Stimulated activated memory B cell treated with anti-CD40 and anti-IgM and Interleukin-4, amounts not matched to agents 10 μg/mL and 1 μg/mL and 100 μg/mL, for 72 hours (primary cell): ENCODE measurements around the gene DLG5.

Source experiments
- ATAC-seq: fragments of 150-1000 bp; cut with Tn5 transposase; 2 replicates; pipeline ENCODE4 v1.10.0; 2021
- H3K27ac Mint-ChIP-seq: one replicate; pipeline ENCODE4 v1.8.0; 2022; ENCODE audit warnings: mild to moderate bottlenecking, mixed read lengths
- H3K27me3 Mint-ChIP-seq: one replicate; pipeline ENCODE4 v1.8.0; 2022; ENCODE audit warnings: mixed read lengths
- H3K36me3 Mint-ChIP-seq: one replicate; pipeline ENCODE4 v1.8.0; 2022; ENCODE audit warnings: mixed read lengths
- H3K4me1 Mint-ChIP-seq: one replicate; pipeline ENCODE4 v1.8.0; 2022; ENCODE audit warnings: mixed read lengths
- H3K4me3 Mint-ChIP-seq: one replicate; pipeline ENCODE4 v1.8.0; 2022; ENCODE audit warnings: mild to moderate bottlenecking, moderate library complexity, mixed read lengths
- H3K9me3 Mint-ChIP-seq: one replicate; pipeline ENCODE4 v1.8.0; 2022; ENCODE audit warnings: mixed read lengths

The DLG5 gene

DNA sequence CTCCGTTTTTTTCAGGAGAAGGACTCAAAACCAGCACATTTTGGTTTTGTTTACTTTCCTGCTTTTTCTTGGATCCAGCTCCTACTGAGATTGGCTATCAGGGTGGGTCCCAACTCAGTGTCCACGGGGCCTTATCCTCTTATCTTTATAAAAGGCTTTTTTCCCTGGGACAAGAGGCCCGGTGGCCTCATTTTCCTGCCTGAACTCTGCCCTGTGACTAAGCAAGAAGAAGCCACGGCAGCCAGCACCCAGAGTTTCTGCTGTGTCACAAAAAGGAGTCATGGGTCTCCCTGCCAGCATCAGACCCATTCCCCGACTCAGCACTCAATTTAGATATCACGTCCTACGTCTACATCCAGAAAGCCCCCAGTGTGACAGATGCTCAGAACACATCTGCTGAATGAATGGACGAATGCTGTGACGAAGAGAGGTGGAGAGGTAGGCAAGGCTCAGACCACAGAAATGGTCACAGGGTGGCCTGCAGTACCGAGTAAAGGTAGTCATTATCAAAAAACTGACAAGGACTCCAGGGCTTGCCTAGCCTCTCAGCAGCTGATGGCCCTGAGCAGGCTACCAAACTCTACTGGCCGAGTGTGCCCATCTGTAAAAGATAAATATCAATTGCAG, 16.7 kb downstream of the DLG5 start:
- H3K27ac Mint-ChIP-seq = no peak overlapping the region
- no peak for ATAC-seq
- peaks cover 47% of the 10 kb centered on the region for H3K27me3 Mint-ChIP-seq
- no peaks in the 10 kb centered on the region for H3K9me3 Mint-ChIP-seq
- H3K36me3 Mint-ChIP-seq = no peaks in the 10 kb centered on the region
- H3K4me3 Mint-ChIP-seq = no peak overlapping the region
- H3K4me1 Mint-ChIP-seq = no peaks in the 10 kb centered on the region

GRCh38 chr10:77909021-77909748, 17.4 kb downstream of the DLG5 start:
- Mint-ChIP-seq H3K4me3 (no peak overlapping the region), H3K27ac (no peak overlapping the region), H3K4me1 (peaks cover 4% of the 10 kb centered on the region), H3K27me3 (peaks cover 40% of the 10 kb centered on the region), H3K36me3 (no peaks in the 10 kb centered on the region), H3K9me3 (no peaks in the 10 kb centered on the region)
- ATAC-seq = no peak

- ATAC-seq = peak; percentile 56
- H3K27ac Mint-ChIP-seq = no peak overlapping the region
- H3K27me3 Mint-ChIP-seq = peaks cover 40% of the 10 kb centered on the region
- H3K4me1 Mint-ChIP-seq = peaks cover 7% of the 10 kb centered on the region
- H3K4me3 Mint-ChIP-seq = no peak overlapping the region
- H3K36me3 Mint-ChIP-seq = no peaks in the 10 kb centered on the region
- H3K9me3 Mint-ChIP-seq = no peaks in the 10 kb centered on the region
Measured at GRCh38 chr10:77907900-77908717, 18.4 kb downstream of the DLG5 start.

DNA sequence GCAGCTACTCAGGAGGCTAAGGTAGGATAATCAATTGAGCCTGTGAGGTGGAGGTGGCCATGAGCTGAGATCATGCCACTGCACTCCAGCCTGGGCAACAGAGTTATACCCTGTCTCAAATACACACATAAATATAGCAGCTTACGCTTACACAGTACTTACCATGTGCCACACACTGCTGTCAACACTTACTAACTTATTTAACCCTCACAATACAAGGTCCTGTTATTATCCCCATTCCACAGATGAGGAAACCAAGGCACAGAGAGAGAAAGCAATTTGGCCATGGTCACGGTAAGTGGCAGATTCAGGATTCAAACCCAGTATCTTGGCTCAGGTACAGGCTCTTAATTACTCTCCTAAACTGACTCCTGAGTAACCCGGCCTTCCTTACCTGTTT, 19.1 kb downstream of the DLG5 start:
- Mint-ChIP-seq H3K4me3 (no peak overlapping the region), H3K4me1 (peaks cover 7% of the 10 kb centered on the region), H3K27me3 (peaks cover 40% of the 10 kb centered on the region), H3K36me3 (no peaks in the 10 kb centered on the region), H3K9me3 (no peaks in the 10 kb centered on the region), H3K27ac (no peak overlapping the region)
- no peak for ATAC-seq

DNA sequence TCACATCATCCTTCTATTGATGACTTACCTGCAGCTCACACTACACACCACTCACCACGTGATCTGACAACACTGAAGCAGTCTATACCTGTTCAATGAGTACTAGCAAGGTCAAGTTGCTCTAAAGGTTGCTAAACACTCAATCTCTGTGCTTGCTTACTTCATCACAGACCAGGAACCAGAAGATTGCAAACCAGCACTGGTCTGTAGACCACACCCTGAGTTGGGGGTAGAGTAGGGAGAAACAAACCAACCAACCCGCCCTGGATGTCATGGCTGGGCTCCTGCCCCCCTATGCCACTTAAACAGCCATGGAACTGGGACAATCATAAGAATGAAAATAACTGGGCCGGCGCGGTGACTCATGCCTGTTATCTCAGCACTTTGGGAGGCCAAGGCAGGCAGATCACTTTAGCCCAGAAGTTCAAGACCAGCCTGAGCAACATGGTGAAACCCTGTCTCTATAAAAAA, 19.6 kb downstream of the DLG5 start:
- no peak for ATAC-seq
- Mint-ChIP-seq H3K4me1 (peaks cover 7% of the 10 kb centered on the region), H3K27me3 (peaks cover 42% of the 10 kb centered on the region), H3K27ac (no peak overlapping the region), H3K36me3 (no peaks in the 10 kb centered on the region), H3K9me3 (no peaks in the 10 kb centered on the region), H3K4me3 (no peak overlapping the region)

GRCh38 chr10:77905781-77906180, 20.8 kb downstream of the DLG5 start:
- peaks cover 51% of the 10 kb centered on the region for H3K27me3 Mint-ChIP-seq
- H3K9me3 Mint-ChIP-seq = no peaks in the 10 kb centered on the region
- no peak overlapping the region for H3K4me3 Mint-ChIP-seq
- no peak overlapping the region for H3K27ac Mint-ChIP-seq
- peaks cover 7% of the 10 kb centered on the region for H3K4me1 Mint-ChIP-seq
- no peaks in the 10 kb centered on the region for H3K36me3 Mint-ChIP-seq
- no peak for ATAC-seq

DNA sequence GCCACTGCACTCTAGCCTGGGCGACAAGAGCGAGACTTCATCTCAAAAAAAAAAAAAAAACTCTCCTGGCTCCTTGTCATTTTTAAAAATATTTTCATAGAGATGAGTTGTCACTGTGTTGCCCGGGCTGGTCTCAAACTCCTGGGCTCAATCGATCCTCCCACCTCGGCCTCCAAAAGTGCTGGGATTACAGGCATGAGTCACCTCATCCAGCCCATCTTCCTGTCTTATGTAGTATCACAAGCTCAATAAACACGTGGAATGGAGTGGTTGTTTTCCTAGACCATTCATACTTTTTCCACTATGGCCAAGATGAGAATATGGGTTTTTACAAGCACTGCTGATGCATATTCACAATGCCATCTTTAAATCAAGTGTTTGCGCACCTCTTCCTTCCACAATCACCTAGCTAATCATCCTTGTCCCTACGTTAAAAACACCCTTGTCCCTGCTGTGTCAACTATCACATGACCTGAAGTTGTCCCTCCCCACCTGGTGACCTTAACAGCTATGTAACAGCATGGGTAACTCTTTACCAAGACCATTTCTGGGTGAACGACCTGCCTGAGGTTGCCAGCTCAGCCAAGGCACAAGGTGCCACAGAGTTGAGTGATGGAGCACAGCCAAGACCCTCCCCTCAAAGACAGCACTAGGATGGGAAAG, 21.3 kb downstream of the DLG5 start:
- Mint-ChIP-seq H3K27me3 (peaks cover 50% of the 10 kb centered on the region), H3K4me1 (peaks cover 7% of the 10 kb centered on the region), H3K36me3 (no peaks in the 10 kb centered on the region), H3K4me3 (no peak overlapping the region), H3K9me3 (no peaks in the 10 kb centered on the region), H3K27ac (no peak overlapping the region)
- ATAC-seq = no peak

DNA sequence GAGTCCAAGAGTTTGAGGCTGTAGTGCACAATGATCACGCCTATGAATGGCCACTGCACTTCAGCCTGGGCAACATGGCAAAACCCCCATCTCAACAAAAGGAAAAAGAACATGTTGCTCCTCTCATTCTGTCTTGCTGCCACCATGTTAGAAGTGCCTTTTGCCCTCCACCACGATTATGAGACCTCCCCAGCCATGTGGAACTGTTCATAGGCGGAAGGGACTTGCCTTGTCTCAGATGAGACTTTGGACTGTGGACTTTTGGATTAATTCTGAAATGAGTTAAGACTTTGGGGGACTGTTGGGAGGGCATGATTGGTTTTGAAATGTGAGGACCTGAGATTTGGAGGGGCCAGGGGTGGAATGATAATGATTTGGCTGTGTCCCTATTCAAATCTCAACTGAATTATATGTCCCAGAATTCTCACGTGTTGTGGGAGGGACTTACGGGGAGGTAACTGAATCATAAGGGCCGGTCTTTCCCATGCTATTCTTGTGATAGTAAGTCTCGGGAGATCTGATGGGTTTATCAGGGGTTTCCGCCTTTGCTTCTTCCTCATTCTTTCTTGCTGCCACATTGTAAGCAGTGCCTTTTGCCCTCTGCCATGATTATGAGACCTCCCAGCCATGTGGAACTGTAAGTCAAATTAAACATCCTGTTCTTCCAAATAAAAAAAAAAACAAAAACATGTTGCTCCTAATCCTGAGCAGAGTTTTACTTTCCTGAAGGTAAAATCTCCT, 22.3 kb downstream of the DLG5 start:
- Mint-ChIP-seq H3K9me3 (no peaks in the 10 kb centered on the region), H3K27me3 (peaks cover 52% of the 10 kb centered on the region), H3K36me3 (no peaks in the 10 kb centered on the region), H3K27ac (no peak overlapping the region), H3K4me3 (no peak overlapping the region), H3K4me1 (peaks cover 7% of the 10 kb centered on the region)
- no peak for ATAC-seq

DNA sequence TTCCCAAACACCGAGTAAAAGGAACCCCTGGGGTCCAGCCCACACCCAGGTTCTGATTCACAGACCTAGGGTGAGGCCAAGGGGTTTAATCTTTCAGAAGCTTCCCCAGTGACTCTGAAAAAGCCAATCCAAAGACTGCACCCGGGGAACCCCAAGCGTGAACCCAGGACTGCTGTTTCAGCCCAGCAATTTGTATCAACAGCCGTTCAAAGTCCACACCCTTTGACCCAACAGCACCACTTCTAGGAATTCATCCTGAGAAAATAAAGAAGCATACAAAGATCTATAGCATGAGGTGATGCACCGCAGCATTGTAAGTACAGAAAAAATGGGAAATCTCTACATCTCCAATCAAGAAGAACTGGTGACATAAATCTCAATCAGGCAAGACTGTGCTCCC, 24.4 kb downstream of the DLG5 start:
- Mint-ChIP-seq H3K36me3 (no peaks in the 10 kb centered on the region), H3K27me3 (peaks cover 49% of the 10 kb centered on the region), H3K9me3 (no peaks in the 10 kb centered on the region), H3K4me1 (peaks cover 7% of the 10 kb centered on the region), H3K27ac (no peak overlapping the region), H3K4me3 (no peak overlapping the region)
- no peak for ATAC-seq

- ATAC-seq = no peak
- H3K4me3 Mint-ChIP-seq = no peak overlapping the region
- no peaks in the 10 kb centered on the region for H3K9me3 Mint-ChIP-seq
- peaks cover 7% of the 10 kb centered on the region for H3K4me1 Mint-ChIP-seq
- H3K27ac Mint-ChIP-seq = no peak overlapping the region
- no peaks in the 10 kb centered on the region for H3K36me3 Mint-ChIP-seq
- H3K27me3 Mint-ChIP-seq = peaks cover 45% of the 10 kb centered on the region
Measured at GRCh38 chr10:77901743-77902142, 24.8 kb downstream of the DLG5 start.

DNA sequence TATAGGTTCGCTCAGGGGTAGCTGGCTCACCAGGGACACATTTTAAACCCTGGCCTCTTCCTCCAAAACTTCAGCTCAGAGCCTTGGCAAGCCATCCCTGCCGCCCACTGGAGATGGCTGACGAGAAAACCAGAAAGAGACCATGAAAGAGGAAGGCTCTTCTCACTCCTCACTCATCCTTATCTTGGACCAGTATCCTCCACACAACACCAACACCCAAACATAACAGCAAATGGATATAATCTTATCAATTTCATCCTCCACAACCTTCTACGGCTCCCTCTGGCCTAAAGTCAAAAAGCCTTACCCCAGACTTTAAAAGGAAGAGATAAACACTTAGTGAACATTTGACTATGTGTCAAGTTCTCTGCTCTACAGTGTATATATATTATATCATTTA, 26.9 kb downstream of the DLG5 start:
- ATAC-seq = no peak
- H3K27me3 Mint-ChIP-seq = peaks cover 51% of the 10 kb centered on the region
- no peak overlapping the region for H3K27ac Mint-ChIP-seq
- H3K4me1 Mint-ChIP-seq = peaks cover 7% of the 10 kb centered on the region
- no peak overlapping the region for H3K4me3 Mint-ChIP-seq
- no peaks in the 10 kb centered on the region for H3K9me3 Mint-ChIP-seq
- H3K36me3 Mint-ChIP-seq = no peaks in the 10 kb centered on the region

GRCh38 chr10:77899080-77899477, 27.5 kb downstream of the DLG5 start:
- Mint-ChIP-seq H3K4me3 (no peak overlapping the region), H3K27ac (no peak overlapping the region), H3K9me3 (no peaks in the 10 kb centered on the region), H3K4me1 (peaks cover 2% of the 10 kb centered on the region), H3K27me3 (peaks cover 52% of the 10 kb centered on the region), H3K36me3 (no peaks in the 10 kb centered on the region)
- ATAC-seq = no peak

- ATAC-seq = no peak
- Mint-ChIP-seq H3K9me3 (no peaks in the 10 kb centered on the region), H3K36me3 (no peaks in the 10 kb centered on the region), H3K4me1 (no peaks in the 10 kb centered on the region), H3K27me3 (peaks cover 52% of the 10 kb centered on the region), H3K27ac (no peak overlapping the region), H3K4me3 (no peak overlapping the region)
Measured at GRCh38 chr10:77898323-77899079, 28.1 kb downstream of the DLG5 start.

DNA sequence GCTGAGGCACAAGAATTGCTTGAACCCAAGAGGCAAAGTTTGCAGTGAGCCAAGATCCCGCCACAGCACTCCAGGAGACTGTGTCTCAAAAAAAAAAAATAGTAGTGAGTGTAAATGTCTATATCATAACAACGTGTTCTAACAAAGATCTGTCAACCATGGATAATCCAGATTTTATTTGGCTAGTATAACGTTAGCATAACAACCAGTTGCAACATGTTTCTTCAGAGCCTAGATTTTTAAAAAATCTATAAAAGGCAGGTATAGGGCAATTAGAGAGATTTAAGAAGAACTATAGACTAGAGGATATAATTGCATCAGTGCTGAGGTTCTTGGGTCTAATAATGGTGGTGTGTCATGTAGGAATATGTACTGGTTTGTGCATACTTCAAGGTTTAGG, 30.5 kb downstream of the DLG5 start:
- no peaks in the 10 kb centered on the region for H3K4me1 Mint-ChIP-seq
- no peak overlapping the region for H3K4me3 Mint-ChIP-seq
- no peaks in the 10 kb centered on the region for H3K36me3 Mint-ChIP-seq
- peaks cover 41% of the 10 kb centered on the region for H3K27me3 Mint-ChIP-seq
- no peak for ATAC-seq
- H3K9me3 Mint-ChIP-seq = no peaks in the 10 kb centered on the region
- H3K27ac Mint-ChIP-seq = no peak overlapping the region
